HepG2 (cell line): ENCODE results near the gene MRAP. TPM values are rescaled to one million over a fixed set of nuclear protein-coding genes. Genes with fewer than 3 reads are reported as not detected.

ENCODE experiments used
- ARHGAP35 ChIP-seq: sonication (generic); formaldehyde crosslinking; IDR thresholded peaks from 2 replicates; pipeline ENCODE4 v1.9.0; 2022; ENCODE audit warnings: mild to moderate bottlenecking, inconsistent platforms, moderate library complexity, missing genetic modification reagents, borderline replicate concordance
- ATF7-NPFF ChIP-seq: sonication (generic); formaldehyde crosslinking; IDR thresholded peaks from 2 replicates; pipeline ENCODE4 v1.8.1; 2023; ENCODE audit warnings: mild to moderate bottlenecking, low read depth, missing genetic modification reagents, moderate library complexity
- CREBL2 ChIP-seq: sonication (generic); formaldehyde crosslinking; IDR thresholded peaks from 2 replicates; pipeline ENCODE4 v1.8.1; 2023; ENCODE audit warnings: missing genetic modification reagents, mild to moderate bottlenecking, borderline replicate concordance
- GATAD1 ChIP-seq: IDR thresholded peaks from 2 replicates; pipeline ENCODE4 v1.6.1; 2016; ENCODE audit warnings: missing genetic modification reagents, missing compliant biosample characterization
- KLF13 ChIP-seq: sonication (generic); formaldehyde crosslinking; IDR thresholded peaks from 2 replicates; pipeline ENCODE4 v1.4.0; 2020; ENCODE audit warnings: mild to moderate bottlenecking, missing genetic modification reagents
- LRRFIP1 ChIP-seq: sonication (generic); formaldehyde crosslinking; conservative IDR thresholded peaks from 2 replicates; pipeline ENCODE4 v1.4.0; 2020; ENCODE audit warnings: missing genetic modification reagents
- PRMT3 ChIP-seq: sonication (generic); formaldehyde crosslinking; IDR thresholded peaks from 2 replicates; pipeline ENCODE4 v1.8.1; 2022; ENCODE audit warnings: low read depth, mild to moderate bottlenecking, moderate library complexity, missing genetic modification reagents, borderline replicate concordance
- SOX13 ChIP-seq, 3 experiments: fragments of 450-650 bp in 1 of 3; sonication (generic) in 1 of 3; formaldehyde crosslinking in 1 of 3; IDR thresholded peaks in 2 of 3; conservative IDR thresholded peaks in 1 of 3; 2 replicates each; pipeline versions ENCODE4 v1.5.0 to v1.6.1; 2016 to 2020; ENCODE audit warnings: antibody characterized with exemption in 1 of 3, mild to moderate bottlenecking in 1 of 3, missing compliant biosample characterization in 1 of 3, missing genetic modification reagents in 1 of 3, moderate library complexity in 1 of 3
- ZNF17 ChIP-seq: sonication (generic); formaldehyde crosslinking; IDR thresholded peaks from 2 replicates; pipeline ENCODE4 v1.5.0; 2020; ENCODE audit warnings: mild to moderate bottlenecking, missing genetic modification reagents
- ZNF615 ChIP-seq: sonication (generic); formaldehyde crosslinking; IDR thresholded peaks from 2 replicates; pipeline ENCODE4 v1.5.0; 2020; ENCODE audit warnings: mild to moderate bottlenecking, missing genetic modification reagents, borderline replicate concordance
- ZNF775 ChIP-seq: sonication (generic); formaldehyde crosslinking; IDR thresholded peaks from 2 replicates; pipeline ENCODE4 v1.4.0; 2020; ENCODE audit warnings: missing genetic modification reagents, mild to moderate bottlenecking, moderate library complexity, borderline replicate concordance
- ZNF850 ChIP-seq: sonication (generic); formaldehyde crosslinking; conservative IDR thresholded peaks from 2 replicates; pipeline ENCODE4 v1.9.0; 2021; ENCODE audit warnings: mild to moderate bottlenecking, missing genetic modification reagents
- polyA plus RNA-seq, 8 experiments: library from polyadenylated mRNA; depleted of rRNA in 3 of 8; stranded (reverse) in 7 of 8; unstranded in 1 of 8; fragments of >200 nt; fragmentation: Illumina TruSeq in 4 of 8; extraction: Trizol in 4 of 8; gene quantifications; 2 replicates each; pipeline versions ENCODE4 v1.2.1 to v1.2.3, GENCODE V29; 2011 to 2016; ENCODE audit warnings: low read depth in 4 of 8, missing spikeins in 1 of 8, mixed read lengths in 1 of 8; ENCODE audit not compliant: insufficient read depth in 1 of 8
- total RNA-seq, 5 experiments: library from RNA; depleted of rRNA; stranded (reverse); fragments of >200 nt; fragmentation: Illumina TruSeq; extraction: Trizol; gene quantifications; 2 replicates each; pipeline ENCODE4 v1.2.3, GENCODE V29; 2016; ENCODE audit warnings: low read depth in 1 of 5
- TF ChIP-seq, protein P1 (sequence below): sonication (generic); formaldehyde crosslinking; IDR thresholded peaks from 2 replicates; pipeline ENCODE4 v1.5.0; 2020; ENCODE audit warnings: mild to moderate bottlenecking, missing genetic modification reagents
- TF ChIP-seq, protein P2 (sequence below): sonication (generic); formaldehyde crosslinking; IDR thresholded peaks from 2 replicates; pipeline ENCODE4 v1.4.0; 2020; ENCODE audit warnings: mild to moderate bottlenecking, missing genetic modification reagents
- TF ChIP-seq, protein P3 (sequence below): sonication (generic); formaldehyde crosslinking; IDR thresholded peaks from 2 replicates; pipeline ENCODE4 v1.5.0; 2020; ENCODE audit warnings: mild to moderate bottlenecking, missing genetic modification reagents, borderline replicate concordance

The MRAP gene
- total and polyA plus RNA-seq, 2 of the 13 experiments (the other 11 are each of a cell fraction or from before 2014, with no cell fraction given): 0.46 to 1.2 TPM

DNA sequence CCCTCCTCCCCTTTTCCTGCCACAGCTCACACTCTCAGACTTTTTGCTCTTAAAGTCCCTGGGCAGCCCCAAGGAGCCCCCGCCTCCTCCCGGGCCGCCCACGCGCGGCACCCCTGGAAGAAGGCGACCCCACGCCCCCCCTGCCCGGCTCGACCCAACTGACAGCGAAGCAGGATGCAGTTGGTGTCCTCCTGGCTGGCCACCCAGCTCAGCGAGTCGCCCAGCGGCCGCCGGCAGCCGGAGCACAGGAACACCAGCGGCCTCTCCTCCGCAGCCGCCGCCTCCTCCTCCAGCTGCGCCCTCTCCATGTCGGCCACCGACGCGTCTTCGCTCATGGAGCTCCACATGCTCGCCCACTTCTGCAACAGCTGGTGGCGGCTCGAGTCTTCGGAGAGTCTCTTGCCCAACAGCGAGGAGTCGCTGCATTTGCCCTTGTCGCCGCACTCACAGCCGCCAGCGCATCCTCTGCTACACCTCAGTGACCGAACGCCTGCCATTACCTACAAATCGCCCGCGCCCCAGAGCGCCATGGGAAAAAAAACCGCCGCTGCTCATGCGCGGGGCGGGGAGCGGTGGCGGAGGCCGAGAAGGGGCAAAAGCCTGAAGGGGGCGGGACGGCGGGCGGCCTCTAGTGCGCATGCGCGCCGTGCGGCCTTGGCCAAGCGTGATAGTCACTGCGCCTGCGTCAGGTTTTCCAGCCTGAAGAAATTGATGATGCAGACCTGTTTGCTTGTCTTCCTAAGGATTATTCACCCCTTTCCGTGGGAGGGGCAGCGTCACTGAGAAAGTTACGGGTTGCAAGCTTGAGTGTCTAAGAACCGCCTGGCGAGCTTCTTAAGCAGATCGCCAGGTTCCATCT is 19.9 kb upstream of the MRAP start, which contains the start of gene MIS18A (continued):
- TF ChIP-seq ZNF615 (no peak), CREBL2 (CRISPR knock-in tag) (no peak), LRRFIP1 (CRISPR knock-in tag) (no peak), SOX13 (IDR thresholded peaks at IDR 0.05) (no peak), SOX13 (CRISPR knock-in tag; conservative IDR thresholded peaks at IDR 0.05 in 1 of 2, IDR thresholded peaks at IDR 0.05 in 1 of 2) (no peak), ARHGAP35 (CRISPR knock-in tag) (no peak; the same call in 1 of the 2 replicates), ATF7-NPFF (peak; percentile 53; the same call in 1 of the 2 replicates), GATAD1 (CRISPR knock-in tag) (peak; percentile 99), ZNF775 (CRISPR knock-in tag) (no peak), ZNF17 (no peak), PRMT3 (CRISPR knock-in tag) (no peak), ZNF850 (CRISPR knock-in tag) (no peak), KLF13 (no peak)
- TF ChIP-seq, protein P1, sequence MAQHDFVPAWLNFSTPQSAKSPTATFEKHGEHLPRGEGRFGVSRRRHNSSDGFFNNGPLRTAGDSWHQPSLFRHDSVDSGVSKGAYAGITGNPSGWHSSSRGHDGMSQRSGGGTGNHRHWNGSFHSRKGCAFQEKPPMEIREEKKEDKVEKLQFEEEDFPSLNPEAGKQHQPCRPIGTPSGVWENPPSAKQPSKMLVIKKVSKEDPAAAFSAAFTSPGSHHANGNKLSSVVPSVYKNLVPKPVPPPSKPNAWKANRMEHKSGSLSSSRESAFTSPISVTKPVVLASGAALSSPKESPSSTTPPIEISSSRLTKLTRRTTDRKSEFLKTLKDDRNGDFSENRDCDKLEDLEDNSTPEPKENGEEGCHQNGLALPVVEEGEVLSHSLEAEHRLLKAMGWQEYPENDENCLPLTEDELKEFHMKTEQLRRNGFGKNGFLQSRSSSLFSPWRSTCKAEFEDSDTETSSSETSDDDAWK (CRISPR knock-in tag): no peak
- TF ChIP-seq, protein P2, sequence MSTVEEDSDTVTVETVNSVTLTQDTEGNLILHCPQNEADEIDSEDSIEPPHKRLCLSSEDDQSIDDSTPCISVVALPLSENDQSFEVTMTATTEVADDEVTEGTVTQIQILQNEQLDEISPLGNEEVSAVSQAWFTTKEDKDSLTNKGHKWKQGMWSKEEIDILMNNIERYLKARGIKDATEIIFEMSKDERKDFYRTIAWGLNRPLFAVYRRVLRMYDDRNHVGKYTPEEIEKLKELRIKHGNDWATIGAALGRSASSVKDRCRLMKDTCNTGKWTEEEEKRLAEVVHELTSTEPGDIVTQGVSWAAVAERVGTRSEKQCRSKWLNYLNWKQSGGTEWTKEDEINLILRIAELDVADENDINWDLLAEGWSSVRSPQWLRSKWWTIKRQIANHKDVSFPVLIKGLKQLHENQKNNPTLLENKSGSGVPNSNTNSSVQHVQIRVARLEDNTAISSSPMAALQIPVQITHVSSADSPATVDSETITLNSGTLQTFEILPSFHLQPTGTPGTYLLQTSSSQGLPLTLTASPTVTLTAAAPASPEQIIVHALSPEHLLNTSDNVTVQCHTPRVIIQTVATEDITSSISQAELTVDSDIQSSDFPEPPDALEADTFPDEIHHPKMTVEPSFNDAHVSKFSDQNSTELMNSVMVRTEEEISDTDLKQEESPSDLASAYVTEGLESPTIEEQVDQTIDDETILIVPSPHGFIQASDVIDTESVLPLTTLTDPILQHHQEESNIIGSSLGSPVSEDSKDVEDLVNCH (CRISPR knock-in tag): no peak
- TF ChIP-seq, protein P3, sequence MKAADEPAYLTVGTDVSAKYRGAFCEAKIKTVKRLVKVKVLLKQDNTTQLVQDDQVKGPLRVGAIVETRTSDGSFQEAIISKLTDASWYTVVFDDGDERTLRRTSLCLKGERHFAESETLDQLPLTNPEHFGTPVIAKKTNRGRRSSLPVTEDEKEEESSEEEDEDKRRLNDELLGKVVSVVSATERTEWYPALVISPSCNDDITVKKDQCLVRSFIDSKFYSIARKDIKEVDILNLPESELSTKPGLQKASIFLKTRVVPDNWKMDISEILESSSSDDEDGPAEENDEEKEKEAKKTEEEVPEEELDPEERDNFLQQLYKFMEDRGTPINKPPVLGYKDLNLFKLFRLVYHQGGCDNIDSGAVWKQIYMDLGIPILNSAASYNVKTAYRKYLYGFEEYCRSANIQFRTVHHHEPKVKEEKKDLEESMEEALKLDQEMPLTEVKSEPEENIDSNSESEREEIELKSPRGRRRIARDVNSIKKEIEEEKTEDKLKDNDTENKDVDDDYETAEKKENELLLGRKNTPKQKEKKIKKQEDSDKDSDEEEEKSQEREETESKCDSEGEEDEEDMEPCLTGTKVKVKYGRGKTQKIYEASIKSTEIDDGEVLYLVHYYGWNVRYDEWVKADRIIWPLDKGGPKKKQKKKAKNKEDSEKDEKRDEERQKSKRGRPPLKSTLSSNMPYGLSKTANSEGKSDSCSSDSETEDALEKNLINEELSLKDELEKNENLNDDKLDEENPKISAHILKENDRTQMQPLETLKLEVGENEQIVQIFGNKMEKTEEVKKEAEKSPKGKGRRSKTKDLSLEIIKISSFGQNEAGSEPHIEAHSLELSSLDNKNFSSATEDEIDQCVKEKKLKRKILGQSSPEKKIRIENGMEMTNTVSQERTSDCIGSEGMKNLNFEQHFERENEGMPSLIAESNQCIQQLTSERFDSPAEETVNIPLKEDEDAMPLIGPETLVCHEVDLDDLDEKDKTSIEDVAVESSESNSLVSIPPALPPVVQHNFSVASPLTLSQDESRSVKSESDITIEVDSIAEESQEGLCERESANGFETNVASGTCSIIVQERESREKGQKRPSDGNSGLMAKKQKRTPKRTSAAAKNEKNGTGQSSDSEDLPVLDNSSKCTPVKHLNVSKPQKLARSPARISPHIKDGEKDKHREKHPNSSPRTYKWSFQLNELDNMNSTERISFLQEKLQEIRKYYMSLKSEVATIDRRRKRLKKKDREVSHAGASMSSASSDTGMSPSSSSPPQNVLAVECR (CRISPR knock-in tag): peak; percentile 99
